ENCODE results near the gene RNF141. TPM values are rescaled to one million over a fixed set of nuclear protein-coding genes. Genes with fewer than 3 reads are reported as not detected.
A peak's percentile ranks its signal among the peaks of the same experiment; 100 is the strongest.

Gene RNF141
- polyA plus RNA-seq, 1 of the 3 experiments (the other 2 are of a cell fraction) = 6.9 TPM

DNA sequence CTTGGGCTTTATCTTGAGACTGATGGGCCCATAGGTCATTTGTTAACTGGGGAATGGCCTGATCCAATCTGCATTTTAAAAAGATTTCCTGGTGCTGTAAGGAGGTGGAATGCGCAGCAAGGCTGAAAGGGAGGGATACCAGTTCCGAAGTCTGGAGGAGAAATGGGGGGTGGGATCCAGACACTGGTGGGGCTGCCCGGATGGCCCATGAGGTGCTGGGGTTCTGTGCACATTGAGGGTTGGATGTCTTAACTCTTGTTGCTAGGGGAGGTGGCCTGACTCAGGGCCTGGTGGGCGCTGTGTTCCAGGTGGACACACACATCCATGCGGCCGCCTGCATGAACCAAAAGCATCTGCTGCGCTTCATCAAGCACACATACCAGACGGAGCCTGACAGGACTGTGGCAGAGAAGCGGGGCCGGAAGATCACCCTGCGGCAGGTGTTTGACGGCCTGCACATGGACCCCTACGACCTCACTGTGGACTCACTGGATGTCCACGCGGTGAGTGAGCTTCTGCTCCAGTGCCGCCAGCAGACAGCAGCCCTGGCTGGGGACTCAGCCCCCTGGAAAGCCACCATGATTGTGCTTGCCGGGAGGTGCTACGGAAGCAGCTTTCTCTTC, 47.8 kb downstream of the RNF141 start:
- Histone ChIP-seq H3K9me2 (no peaks in the 10 kb centered on the region), H3K27ac (ENCODE audit: low read depth in 2 of 2, low read length in 1 of 2) (no peak overlapping the region), H3K4me2 (no peak overlapping the region), H3K4me1 (ENCODE audit: control insufficient read depth in 1 of 2, insufficient read depth in 2 of 2, low read depth in 1 of 2, low read length in 1 of 2) (peaks cover 7 to 12% of the 10 kb centered on the region in 2 experiments; a peak in 3 of 4 replicates), H3K79me2 (ENCODE audit: insufficient read depth) (no peaks in the 10 kb centered on the region), H3K9me3 (no peaks in the 10 kb centered on the region), H3K27me3 (ENCODE audit: insufficient read depth) (no peaks in the 10 kb centered on the region), H3K9ac (no peak overlapping the region), H2AFZ (ENCODE audit: low read depth) (no peak overlapping the region), H3K4me3 (ENCODE audit: low read depth in 2 of 2, low read length in 1 of 2) (no peak overlapping the region), H4K20me1 (ENCODE audit: insufficient read depth) (no peaks in the 10 kb centered on the region), H3F3A (replicated peaks; ENCODE audit: insufficient read depth) (peaks cover 12% of the 10 kb centered on the region), H3K36me3 (replicated peaks in 1 of 2; ENCODE audit: control insufficient read depth in 1 of 2, insufficient read depth in 2 of 2, low read length in 1 of 2) (no peaks in the 10 kb centered on the region)
- ChIA-PET CTCF (interaction anchor here (0.6 kb wide), 1 partner anchor 570 kb away, joined by 3 read pairs; no protein-coding TSS in a partner anchor), POLR2A (no interaction called here)
- 98% methylated on average over 6 of the region's 18 CpGs for WGBS (ENCODE audit: low lambda C conversion rate)
- no peak for DNase-seq
- TF ChIP-seq, protein P1, sequence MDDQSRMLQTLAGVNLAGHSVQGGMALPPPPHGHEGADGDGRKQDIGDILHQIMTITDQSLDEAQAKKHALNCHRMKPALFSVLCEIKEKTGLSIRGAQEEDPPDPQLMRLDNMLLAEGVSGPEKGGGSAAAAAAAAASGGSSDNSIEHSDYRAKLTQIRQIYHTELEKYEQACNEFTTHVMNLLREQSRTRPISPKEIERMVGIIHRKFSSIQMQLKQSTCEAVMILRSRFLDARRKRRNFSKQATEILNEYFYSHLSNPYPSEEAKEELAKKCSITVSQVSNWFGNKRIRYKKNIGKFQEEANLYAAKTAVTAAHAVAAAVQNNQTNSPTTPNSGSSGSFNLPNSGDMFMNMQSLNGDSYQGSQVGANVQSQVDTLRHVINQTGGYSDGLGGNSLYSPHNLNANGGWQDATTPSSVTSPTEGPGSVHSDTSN (IDR thresholded peaks at IDR 0.05) = no peak
- TF ChIP-seq MXI1 (IDR thresholded peaks at IDR 0.05; ENCODE audit: low read depth, low read length) = no peak
- no peak for TF ChIP-seq FOXM1 (IDR thresholded peaks at IDR 0.05; ENCODE audit: low read depth)
- TF ChIP-seq YY1 (IDR thresholded peaks at IDR 0.05; ENCODE audit: low read depth) = no peak
- TF ChIP-seq RAD21 (IDR thresholded peaks at IDR 0.05; ENCODE audit: low read length) = no peak

DNA sequence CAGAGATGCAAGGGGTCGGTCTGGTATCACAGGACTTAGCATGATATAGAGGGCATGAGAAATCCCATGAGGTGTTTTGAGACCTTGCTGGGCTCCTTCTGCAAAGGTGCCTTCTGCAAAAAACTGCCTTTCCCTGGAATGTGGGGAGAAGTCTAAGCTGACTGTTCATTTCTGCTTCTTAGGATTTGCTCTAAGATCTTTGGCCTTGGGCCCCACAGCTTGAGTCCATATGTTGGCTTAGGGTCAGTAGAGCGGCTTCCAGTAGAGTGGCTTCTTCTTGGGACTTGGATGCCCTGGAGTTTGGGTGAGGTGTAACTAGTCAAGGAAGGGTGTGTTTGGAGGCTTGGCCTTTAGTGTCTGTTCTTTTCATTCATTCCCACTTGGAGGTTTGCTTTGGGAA, 48.9 kb downstream of the RNF141 start:
- no peak overlapping the region for H3K9ac ChIP-seq
- no peak overlapping the region for H3K4me2 ChIP-seq
- no peaks in the 10 kb centered on the region for H3K9me2 ChIP-seq
- no peak overlapping the region for H3K27ac ChIP-seq (ENCODE audit: low read depth in 2 of 2, low read length in 1 of 2)
- no peaks in the 10 kb centered on the region for H4K20me1 ChIP-seq (ENCODE audit: insufficient read depth)
- CTCF ChIA-PET = interaction anchor here (1.1 kb wide), 2 partner anchors 12 to 20 kb away, joined by 3 to 4 read pairs; no protein-coding TSS in a partner anchor
- H2AFZ ChIP-seq (ENCODE audit: low read depth) = no peak overlapping the region
- no peaks in the 10 kb centered on the region for H3K27me3 ChIP-seq (ENCODE audit: insufficient read depth)
- H3F3A ChIP-seq (replicated peaks; ENCODE audit: insufficient read depth) = peaks cover 12% of the 10 kb centered on the region
- 100% methylated on average over 2 of the region's 2 CpGs for WGBS (ENCODE audit: low lambda C conversion rate)
- TF ChIP-seq NRF1 (IDR thresholded peaks at IDR 0.05; ENCODE audit: low read depth, low read length) (no peak), FOSL2 (IDR thresholded peaks at IDR 0.05; ENCODE audit: borderline replicate concordance, low read depth) (no peak)
- H3K79me2 ChIP-seq (ENCODE audit: insufficient read depth) = no peaks in the 10 kb centered on the region
- no peak overlapping the region for H3K4me3 ChIP-seq (ENCODE audit: low read depth in 2 of 2, low read length in 1 of 2)
- H3K9me3 ChIP-seq = no peaks in the 10 kb centered on the region
- peaks cover 7 to 12% of the 10 kb centered on the region in 2 experiments; a peak in 3 of 4 replicates for H3K4me1 ChIP-seq (ENCODE audit: control insufficient read depth in 1 of 2, insufficient read depth in 2 of 2, low read depth in 1 of 2, low read length in 1 of 2)
- no peaks in the 10 kb centered on the region for H3K36me3 ChIP-seq (replicated peaks in 1 of 2; ENCODE audit: control insufficient read depth in 1 of 2, insufficient read depth in 2 of 2, low read length in 1 of 2)
- no peak for DNase-seq
- POLR2A ChIA-PET = no interaction called here

DNA sequence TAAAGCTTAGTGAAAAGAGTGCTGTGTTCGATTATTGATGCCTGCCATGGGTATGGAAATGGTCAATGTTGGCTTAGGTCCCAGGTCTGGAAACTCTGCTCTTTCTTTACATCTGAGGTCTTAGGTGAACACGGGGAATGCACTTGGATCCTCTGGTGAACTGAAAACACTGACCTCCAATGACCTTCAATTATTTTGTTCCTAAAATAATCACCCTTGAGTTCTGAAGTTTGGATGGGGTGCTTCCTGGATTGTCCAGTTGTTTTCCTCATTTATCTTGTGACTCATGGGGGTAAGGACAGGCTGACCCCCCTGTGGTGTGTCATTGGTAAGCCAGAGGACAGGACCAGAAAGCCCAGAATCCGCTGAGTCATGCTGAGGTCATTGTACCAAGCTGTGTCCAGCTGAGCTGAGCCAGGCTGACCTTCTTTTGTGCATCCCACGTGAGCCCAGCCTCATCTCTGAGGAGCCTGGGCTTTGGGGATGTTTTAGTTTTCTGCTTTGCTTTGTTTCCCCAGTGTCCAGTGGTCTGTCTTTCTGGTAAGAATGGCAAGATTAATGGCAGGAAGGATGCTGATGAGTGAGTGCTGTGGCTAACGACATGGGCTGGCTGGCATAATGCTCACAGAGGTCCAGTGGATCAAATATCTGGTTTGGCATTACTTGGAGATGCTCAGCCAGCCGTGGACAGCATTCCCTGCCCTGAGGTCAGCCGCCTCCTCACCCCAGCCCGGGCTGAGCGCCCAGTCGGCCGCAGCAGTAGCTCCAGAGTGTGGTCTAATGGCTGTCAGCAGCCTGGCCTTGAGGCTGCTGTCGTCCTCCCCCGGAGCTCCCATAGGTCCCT, 50.4 kb downstream of the RNF141 start:
- Histone ChIP-seq H3K9ac (peak overlapping the region; percentile 11; the same call in 1 of the 2 replicates), H2AFZ (ENCODE audit: low read depth) (peak overlapping the region; percentile 23), H3K4me1 (ENCODE audit: control insufficient read depth in 1 of 2, insufficient read depth in 2 of 2, low read depth in 1 of 2, low read length in 1 of 2) (peaks cover 7 to 12% of the 10 kb centered on the region in 2 experiments; a peak in 3 of 4 replicates), H3F3A (replicated peaks; ENCODE audit: insufficient read depth) (peaks cover 12% of the 10 kb centered on the region), H3K9me2 (no peaks in the 10 kb centered on the region), H3K4me3 (ENCODE audit: low read depth in 2 of 2, low read length in 1 of 2) (no peak overlapping the region; a peak in 1 of 4 replicates), H3K36me3 (replicated peaks in 1 of 2; ENCODE audit: control insufficient read depth in 1 of 2, insufficient read depth in 2 of 2, low read length in 1 of 2) (no peaks in the 10 kb centered on the region), H3K79me2 (ENCODE audit: insufficient read depth) (no peaks in the 10 kb centered on the region), H3K4me2 (peak overlapping the region; percentile 62), H4K20me1 (ENCODE audit: insufficient read depth) (no peaks in the 10 kb centered on the region), H3K9me3 (no peaks in the 10 kb centered on the region), H3K27me3 (ENCODE audit: insufficient read depth) (no peaks in the 10 kb centered on the region), H3K27ac (ENCODE audit: low read depth in 2 of 2, low read length in 1 of 2) (peak overlapping the region; percentile 54 to 85)
- WGBS (ENCODE audit: low lambda C conversion rate) = 19% methylated on average over 5 of the region's 13 CpGs
- CTCF ChIA-PET = interaction anchor here (0.8 to 1.1 kb wide), 3 partner anchors 10 to 84 kb away, joined by 3 to 4 read pairs (median 3); no protein-coding TSS in a partner anchor
- peak; percentile 48 for DNase-seq
- POLR2A ChIA-PET = no interaction called here
- TF ChIP-seq RAD21 (IDR thresholded peaks at IDR 0.05; ENCODE audit: low read length) (no peak), SIN3A (IDR thresholded peaks at IDR 0.05; ENCODE audit: borderline replicate concordance, low read depth, low read length) (peak; percentile 37; the same call in 1 of the 2 replicates), RXRA (IDR thresholded peaks at IDR 0.05; ENCODE audit: borderline replicate concordance, low read depth) (peak; percentile 98), MEF2A (IDR thresholded peaks at IDR 0.05; ENCODE audit: borderline replicate concordance, low read depth) (peak; percentile 89), FOXJ3 (CRISPR knock-in tag; IDR thresholded peaks at IDR 0.05) (no peak), ELF1 (IDR thresholded peaks at IDR 0.05) (peak; percentile 74), POLR2AphosphoS5 (IDR thresholded peaks at IDR 0.05; ENCODE audit: low read depth, low read length) (peak; percentile 68), TEAD4 (IDR thresholded peaks at IDR 0.05; ENCODE audit: borderline replicate concordance, insufficient read depth) (peak; percentile 44), FOXM1 (IDR thresholded peaks at IDR 0.05; ENCODE audit: low read depth) (peak; percentile 82), NFIC (IDR thresholded peaks at IDR 0.05; ENCODE audit: borderline replicate concordance) (peak; percentile 73)
- TF ChIP-seq, protein P2, sequence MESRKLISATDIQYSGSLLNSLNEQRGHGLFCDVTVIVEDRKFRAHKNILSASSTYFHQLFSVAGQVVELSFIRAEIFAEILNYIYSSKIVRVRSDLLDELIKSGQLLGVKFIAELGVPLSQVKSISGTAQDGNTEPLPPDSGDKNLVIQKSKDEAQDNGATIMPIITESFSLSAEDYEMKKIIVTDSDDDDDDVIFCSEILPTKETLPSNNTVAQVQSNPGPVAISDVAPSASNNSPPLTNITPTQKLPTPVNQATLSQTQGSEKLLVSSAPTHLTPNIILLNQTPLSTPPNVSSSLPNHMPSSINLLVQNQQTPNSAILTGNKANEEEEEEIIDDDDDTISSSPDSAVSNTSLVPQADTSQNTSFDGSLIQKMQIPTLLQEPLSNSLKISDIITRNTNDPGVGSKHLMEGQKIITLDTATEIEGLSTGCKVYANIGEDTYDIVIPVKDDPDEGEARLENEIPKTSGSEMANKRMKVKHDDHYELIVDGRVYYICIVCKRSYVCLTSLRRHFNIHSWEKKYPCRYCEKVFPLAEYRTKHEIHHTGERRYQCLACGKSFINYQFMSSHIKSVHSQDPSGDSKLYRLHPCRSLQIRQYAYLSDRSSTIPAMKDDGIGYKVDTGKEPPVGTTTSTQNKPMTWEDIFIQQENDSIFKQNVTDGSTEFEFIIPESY (IDR thresholded peaks at IDR 0.05; ENCODE audit: borderline replicate concordance, low read depth) = no peak

All from SK-N-SH (cell line).